Right atrium auricular region (tissue), 2 donors: Measurements from ENCODE around the gene ZMIZ1. TPM values are rescaled to one million over a fixed set of nuclear protein-coding genes. Genes with fewer than 3 reads are reported as not detected.
A peak's percentile ranks its signal among the peaks of the same experiment; 100 is the strongest.

Experiments used
- DNase-seq: peaks from one replicate; pipeline ENCODE4 v3.0.0-alpha.2; 2019; ENCODE audit warnings: low spot score
- H3K27ac ChIP-seq, 2 donors: fragments of 200-600 bp; sonication (generic); 1 replicate in 1 of 2; 2 replicates in 1 of 2; pipeline ENCODE4 v1.5.1; 2016 to 2019
- H3K27me3 ChIP-seq, 2 donors: fragments of 200-600 bp; sonication (generic); one replicate each; pipeline versions ENCODE4 v1.5.1 to v1.6.0; 2017 to 2019
- H3K36me3 ChIP-seq: fragments of 200-600 bp; sonication (generic); one replicate; pipeline ENCODE4 v1.5.1; 2016
- H3K4me1 ChIP-seq, 2 donors: fragments of 200-600 bp; sonication (generic); one replicate each; pipeline versions ENCODE4 v1.5.1 to v1.6.0; 2017 to 2019
- H3K4me3 ChIP-seq, 2 donors: fragments of 200-600 bp; sonication (generic); 1 replicate in 1 of 2; 2 replicates in 1 of 2; pipeline ENCODE4 v1.5.1; 2017 to 2019; ENCODE audit warnings: mild to moderate bottlenecking in 1 of 2, moderate library complexity in 1 of 2
- H3K9me3 ChIP-seq, 2 donors: fragments of 200-600 bp; sonication (generic); one replicate each; pipeline ENCODE4 v1.5.1; 2019
- CTCF ChIP-seq, 2 donors: fragments of 200-600 bp; sonication (generic); IDR thresholded peaks; one replicate each; pipeline ENCODE4 v1.5.1; 2019; ENCODE audit warnings: antibody characterized with exemption in 2 of 2
- total RNA-seq, 2 donors: library from RNA; depleted of rRNA; stranded (reverse); fragments of >200 nt; gene quantifications; one replicate each; pipeline ENCODE4 v1.1.0, GENCODE V29; 2016

Gene ZMIZ1
- total RNA-seq, 2 donors from 2014 or later = 59.3 to 71.0 TPM

GRCh38 chr10:79166312-79166721, 97.6 kb downstream of the ZMIZ1 start:
- Histone ChIP-seq H3K4me3 (no peak overlapping the region), H3K4me1 (peaks cover 0 to 82% of the 10 kb centered on the region in 2 donors), H3K27ac (peak overlapping the region; percentile 79 to 83), H3K27me3 (no peaks in the 10 kb centered on the region), H3K36me3 (peaks cover 33% of the 10 kb centered on the region), H3K9me3 (no peaks in the 10 kb centered on the region)
- no peak for DNase-seq
- no peak for TF ChIP-seq CTCF (IDR thresholded peaks at IDR 0.05)

- no peak for TF ChIP-seq CTCF (IDR thresholded peaks at IDR 0.05)
- H3K36me3 ChIP-seq = peaks cover 37% of the 10 kb centered on the region
- no peak overlapping the region for H3K4me3 ChIP-seq
- no peaks in the 10 kb centered on the region for H3K27me3 ChIP-seq
- peak overlapping the region; percentile 79 to 83 for H3K27ac ChIP-seq
- H3K9me3 ChIP-seq = no peaks in the 10 kb centered on the region
- H3K4me1 ChIP-seq = peaks cover 0 to 79% of the 10 kb centered on the region in 2 donors
- no peak for DNase-seq
Measured at GRCh38 chr10:79166741-79167140, 98.0 kb downstream of the ZMIZ1 start.

- Histone ChIP-seq H3K4me1 (peaks cover 0 to 77% of the 10 kb centered on the region in 2 donors), H3K27me3 (no peaks in the 10 kb centered on the region), H3K27ac (peak overlapping the region; percentile 79 to 83), H3K36me3 (peaks cover 37% of the 10 kb centered on the region), H3K4me3 (no peak overlapping the region), H3K9me3 (no peaks in the 10 kb centered on the region)
- DNase-seq = no peak
- TF ChIP-seq CTCF (IDR thresholded peaks at IDR 0.05) = no peak
Measured at GRCh38 chr10:79167537-79167936, 98.8 kb downstream of the ZMIZ1 start.

GRCh38 chr10:79168210-79168609, 99.4 kb downstream of the ZMIZ1 start:
- no peak overlapping the region for H3K4me3 ChIP-seq
- H3K27me3 ChIP-seq = no peaks in the 10 kb centered on the region
- DNase-seq = no peak
- peaks cover 0 to 77% of the 10 kb centered on the region in 2 donors for H3K4me1 ChIP-seq
- H3K9me3 ChIP-seq = no peaks in the 10 kb centered on the region
- no peak for TF ChIP-seq CTCF (IDR thresholded peaks at IDR 0.05)
- peak overlapping the region; percentile 79 to 83 for H3K27ac ChIP-seq
- peaks cover 37% of the 10 kb centered on the region for H3K36me3 ChIP-seq

GRCh38 chr10:79170226-79170752, 101.5 kb downstream of the ZMIZ1 start:
- DNase-seq = no peak
- Histone ChIP-seq H3K36me3 (peaks cover 37% of the 10 kb centered on the region), H3K9me3 (no peaks in the 10 kb centered on the region), H3K4me3 (no peak overlapping the region), H3K27ac (peak overlapping the region; percentile 24 to 52), H3K27me3 (no peaks in the 10 kb centered on the region), H3K4me1 (peaks cover 0 to 79% of the 10 kb centered on the region in 2 donors)
- TF ChIP-seq CTCF (IDR thresholded peaks at IDR 0.05) = no peak

GRCh38 chr10:79170993-79171392, 102.2 kb downstream of the ZMIZ1 start:
- Histone ChIP-seq H3K27me3 (no peaks in the 10 kb centered on the region), H3K4me1 (peaks cover 0 to 79% of the 10 kb centered on the region in 2 donors), H3K9me3 (no peaks in the 10 kb centered on the region), H3K36me3 (peaks cover 37% of the 10 kb centered on the region), H3K27ac (peak overlapping the region; percentile 24 to 52), H3K4me3 (no peak overlapping the region)
- TF ChIP-seq CTCF (IDR thresholded peaks at IDR 0.05) = no peak
- DNase-seq = no peak
